NCI-H1417 (cell line): ENCODE results near the gene RSRC2.
"Not testable (repeated sequence)": the region's sequence is repeated elsewhere in the genome, so short reads cannot be mapped to it uniquely, and the experiment has no call there.

Source experiments
- DNase-seq, 3 experiments: peaks; one replicate each; lab custom pipeline; 2025; lab: John Stamatoyannopoulos, UW

Gene RSRC2

GRCh38 chr12:122518908-122519307, 7.8 kb downstream of the RSRC2 start:
- no peak for DNase-seq

GRCh38 chr12:122517877-122518276, 8.9 kb downstream of the RSRC2 start:
- no peak for DNase-seq

DNA sequence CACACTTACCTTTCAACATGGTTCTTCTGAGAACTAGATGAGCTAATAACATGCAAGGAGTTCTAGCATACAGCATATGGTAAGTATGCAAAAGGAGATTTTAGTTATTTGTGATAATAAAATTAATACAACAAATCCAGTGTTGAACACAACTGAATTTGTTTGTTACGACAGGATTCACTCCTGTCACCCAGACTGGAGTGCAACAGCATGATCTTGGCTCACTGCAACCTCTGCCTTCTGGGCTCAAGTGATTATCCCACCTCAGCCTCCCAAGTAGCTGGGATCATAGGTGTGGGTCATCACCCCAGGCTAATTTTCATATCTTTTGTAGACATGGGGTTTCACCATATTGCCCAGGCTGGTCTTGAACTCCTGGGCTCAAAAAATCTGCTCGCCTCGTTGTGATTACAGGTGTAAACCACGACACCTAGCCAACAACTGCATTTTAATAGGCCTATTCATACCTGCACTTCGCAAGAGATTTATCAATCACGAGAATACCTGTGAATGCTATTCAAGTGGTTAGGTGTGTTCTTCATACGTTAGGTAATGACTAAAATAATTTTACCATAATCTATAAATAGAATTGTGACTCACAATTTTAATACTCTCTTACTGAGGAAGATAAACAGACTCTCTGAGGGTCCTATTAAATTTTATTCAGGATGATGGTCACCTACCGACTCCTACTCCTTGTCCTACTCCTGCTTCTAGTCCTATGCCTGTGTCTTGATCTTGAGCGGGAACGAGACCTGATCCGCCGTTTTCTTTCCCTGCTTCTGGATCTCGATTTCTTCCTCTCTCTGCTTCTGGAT, 10.0 kb downstream of the RSRC2 start:
- DNase-seq: no peak

DNA sequence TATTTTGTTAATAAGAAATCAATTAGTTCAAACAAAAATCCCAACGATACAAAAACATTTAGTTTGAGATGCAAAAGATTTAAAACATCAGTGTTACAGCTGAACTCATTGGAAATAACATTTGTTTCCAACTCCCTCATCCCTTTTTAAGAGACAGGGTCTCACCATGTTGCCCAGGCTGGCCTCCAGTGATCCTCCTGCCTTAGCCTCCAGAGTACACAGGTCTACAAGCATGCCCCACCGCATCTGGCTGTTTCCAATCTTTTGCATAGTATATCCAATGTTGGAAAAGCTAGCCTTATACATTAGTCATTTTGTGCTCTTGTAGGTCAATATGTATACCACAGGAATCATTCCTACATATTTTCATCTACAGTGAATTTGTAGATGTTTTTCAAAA, 11.5 kb downstream of the RSRC2 start:
- no peak for DNase-seq

DNA sequence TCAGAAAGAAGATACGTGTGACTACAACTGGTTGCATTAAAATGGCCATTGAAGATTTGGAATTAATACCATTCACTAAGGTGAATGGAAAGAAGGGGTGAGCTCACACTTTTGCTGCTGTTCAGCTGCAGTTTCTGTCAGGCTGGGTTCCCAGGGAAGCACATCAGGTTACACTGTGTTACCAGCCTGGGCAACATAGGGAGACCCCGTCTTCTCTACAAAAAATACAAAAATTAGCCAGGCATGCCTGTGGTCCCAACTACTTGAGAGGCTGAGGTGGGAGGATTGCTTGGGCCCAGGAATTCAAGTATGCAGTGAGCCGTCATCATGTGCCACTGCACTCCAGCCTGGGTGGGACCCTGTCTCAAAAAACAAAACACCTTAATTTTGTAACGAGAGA, 13.1 kb downstream of the RSRC2 start:
- DNase-seq: no peak

- DNase-seq: not testable (repeated sequence)
Measured at GRCh38 chr12:122513028-122513427, 13.7 kb downstream of the RSRC2 start.

DNA sequence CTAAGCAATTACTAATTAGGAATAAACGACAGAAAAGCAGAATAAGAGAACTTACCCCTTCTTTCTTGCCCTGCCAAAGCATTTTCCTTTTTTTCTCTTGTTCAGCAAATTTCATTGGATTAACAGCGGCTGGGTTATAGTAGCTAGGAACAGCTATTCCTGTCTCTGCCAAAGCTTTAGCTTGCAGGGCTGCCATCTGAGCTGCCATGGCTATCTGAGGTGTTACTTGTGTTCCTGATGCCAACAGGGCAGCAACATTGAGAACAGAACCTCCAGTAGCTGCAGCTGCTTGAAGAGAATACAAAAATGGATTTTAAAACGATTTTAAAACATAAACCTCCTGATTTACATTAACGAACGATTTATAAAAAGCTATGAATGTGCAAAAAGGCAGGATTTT, 18.6 kb downstream of the RSRC2 start:
- no peak for DNase-seq

DNA sequence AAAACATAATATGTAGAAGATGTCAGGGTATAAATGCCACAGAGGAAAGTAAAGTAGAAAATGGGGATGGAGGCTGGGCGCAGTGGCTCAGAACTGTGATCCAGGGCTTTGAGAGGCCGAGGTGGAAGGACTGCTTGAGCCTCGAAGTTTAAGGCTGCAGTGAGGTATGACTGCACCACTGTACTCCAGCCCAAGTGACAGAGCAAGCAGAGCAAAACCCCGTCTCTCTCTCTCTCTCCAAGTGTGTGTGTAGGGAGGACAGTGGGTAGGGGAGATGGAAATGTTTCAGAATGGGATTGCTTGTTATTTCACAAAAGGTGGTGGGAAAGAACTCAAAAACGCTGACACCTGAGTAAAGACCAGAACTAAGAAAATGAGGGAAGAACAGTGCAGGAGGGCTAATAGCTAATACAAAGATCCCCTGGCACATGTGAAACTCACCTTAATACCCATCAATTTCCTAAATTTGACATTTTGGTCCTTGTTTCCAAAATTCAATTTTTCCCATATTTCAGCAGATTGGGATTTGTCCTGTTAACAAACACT, 20.3 kb downstream of the RSRC2 start:
- no peak for DNase-seq

- no peak for DNase-seq
Measured at GRCh38 chr12:122505419-122506051, 21.2 kb downstream of the RSRC2 start.

- DNase-seq: no peak
Measured at GRCh38 chr12:122503783-122504590, 22.7 kb downstream of the RSRC2 start.

- DNase-seq: peak in 1 of 3 experiments; percentile 25
Measured at GRCh38 chr12:122503147-122503751, 23.5 kb downstream of the RSRC2 start.

- DNase-seq: no peak
Measured at GRCh38 chr12:122501489-122501989, 25.2 kb downstream of the RSRC2 start.

- peak; percentile 99 to 100 (median 99) for DNase-seq
Measured at GRCh38 chr12:122500685-122501488, 25.8 kb downstream of the RSRC2 start, which contains the start of gene ZCCHC8. ZCCHC8 (minus strand) TSS chr12:122500932; CDS start chr12:122500840, 92 bp downstream.

GRCh38 chr12:122499991-122500684, 26.6 kb downstream of the RSRC2 start:
- DNase-seq: peak; percentile 73 to 91 (median 89)

GRCh38 chr12:122495258-122495657, 31.5 kb downstream of the RSRC2 start:
- DNase-seq: no peak

- DNase-seq: not testable (repeated sequence)
Measured at GRCh38 chr12:122493222-122493621, 33.5 kb downstream of the RSRC2 start.

DNA sequence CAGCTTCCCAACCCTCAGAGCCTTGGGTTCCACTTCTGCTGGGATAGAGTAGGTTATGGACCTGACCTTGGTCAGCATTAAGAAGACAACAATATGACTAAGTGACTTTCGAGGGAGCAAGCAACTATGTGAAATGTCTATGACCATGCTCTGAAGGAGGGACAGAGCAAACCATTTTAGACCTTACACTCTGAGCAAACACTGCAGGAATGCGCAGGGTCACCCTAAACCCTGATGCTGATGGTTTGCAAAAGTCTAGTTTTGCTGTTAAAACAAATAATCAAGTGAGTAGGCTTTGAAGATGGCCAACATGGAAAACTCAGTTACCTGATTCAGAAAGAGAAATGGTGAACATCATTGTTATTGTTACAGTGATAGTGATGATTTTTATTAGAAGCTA, 34.7 kb downstream of the RSRC2 start:
- DNase-seq: no peak

DNA sequence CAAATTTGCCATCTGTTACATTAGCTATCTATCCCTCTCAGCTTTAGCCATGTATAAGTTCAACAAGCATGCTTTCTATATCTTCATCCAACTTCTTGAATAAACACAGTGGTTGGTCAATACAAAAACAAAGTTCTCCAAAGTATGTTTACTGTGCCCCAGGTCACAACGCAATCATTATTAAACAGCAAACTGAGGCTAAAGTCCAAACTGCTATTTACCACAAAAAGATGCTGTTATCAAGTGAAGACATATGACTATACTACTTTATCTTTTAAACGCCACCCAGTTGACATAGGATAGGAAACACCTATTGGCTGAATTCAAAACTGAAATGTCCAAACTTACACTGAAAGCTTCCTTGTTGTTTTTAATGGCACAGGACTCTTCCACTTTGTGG, 37.7 kb downstream of the RSRC2 start:
- DNase-seq: no peak

- not testable (repeated sequence) for DNase-seq
Measured at GRCh38 chr12:122487807-122488206, 38.9 kb downstream of the RSRC2 start.

DNA sequence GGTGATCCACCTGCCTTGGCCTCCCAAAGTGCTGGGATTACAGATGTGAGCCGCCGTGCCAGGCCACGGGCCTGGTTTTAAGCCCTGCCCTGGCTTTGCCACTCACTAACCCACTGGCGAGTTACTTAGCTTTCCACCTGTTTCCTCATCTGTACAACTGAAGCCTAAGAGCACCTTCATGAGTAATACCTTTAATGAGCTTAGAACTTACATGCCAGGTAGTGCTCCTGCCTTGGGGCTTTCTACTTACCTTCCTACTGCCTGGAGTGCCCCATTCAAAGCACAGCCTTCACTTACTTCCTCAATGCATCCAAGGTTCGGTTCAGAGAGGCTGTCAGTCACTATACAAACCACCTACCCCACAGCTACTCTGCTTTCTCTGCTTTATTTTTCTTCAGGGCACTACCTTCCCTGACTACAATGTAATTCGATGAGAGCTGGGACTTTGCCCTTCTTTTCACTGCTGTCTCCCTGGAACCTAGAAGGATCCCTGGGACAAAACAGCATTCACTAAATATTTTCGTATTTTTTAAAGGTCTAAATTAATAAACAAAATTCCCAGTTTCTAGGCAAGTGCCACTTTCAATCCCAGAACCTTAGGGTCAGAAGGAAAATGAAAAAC, 39.8 kb downstream of the RSRC2 start:
- DNase-seq: no peak
